Measurements from ENCODE around the gene TMEM18. TPM values are rescaled to one million over a fixed set of nuclear protein-coding genes. Genes with fewer than 3 reads are reported as not detected.

The TMEM18 gene
- total and polyA plus RNA-seq, 2 of the 13 experiments (the other 11 are each of a cell fraction or from before 2014, with no cell fraction given), result 45.9 to 49.4 TPM

DNA sequence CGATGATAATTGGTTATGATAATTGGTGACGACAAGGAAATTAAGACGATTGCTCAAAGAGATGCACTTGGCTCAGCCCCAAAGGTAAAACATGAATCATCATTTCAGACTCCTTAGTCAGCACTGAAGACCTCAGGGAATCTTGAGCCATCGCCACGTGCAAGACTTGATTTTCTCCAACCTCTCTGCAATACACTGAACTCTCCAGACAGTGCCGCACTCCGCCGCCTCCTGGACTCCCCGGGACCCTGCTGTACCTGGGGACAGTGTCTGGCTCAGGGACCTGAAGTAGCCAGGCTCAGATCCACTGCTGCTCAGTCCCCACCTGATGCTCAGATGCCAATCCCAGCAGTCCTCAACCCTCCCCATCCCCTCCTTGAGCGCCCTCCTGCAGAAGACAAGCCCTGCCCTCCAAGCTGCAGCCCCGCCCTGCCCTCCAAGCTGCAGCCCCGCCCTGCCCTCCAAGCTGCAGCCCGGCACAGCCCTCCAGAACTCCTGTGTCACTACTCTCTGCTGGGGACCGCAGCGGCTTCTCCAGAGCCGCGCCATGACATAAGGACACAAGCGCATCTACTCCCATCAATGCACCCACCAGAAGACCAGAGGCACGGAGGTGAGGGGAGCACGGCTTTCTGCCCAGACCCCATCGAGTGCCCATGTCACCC, 1.1 kb downstream of the TMEM18 start (continued):
- no peak for TF ChIP-seq ZBTB34 (CRISPR knock-in tag; IDR thresholded peaks at IDR 0.05)
- 0 out of 2 replicates have a peak, but pooled peaks have one; percentile 29 for TF ChIP-seq ZNF543 (CRISPR knock-in tag; IDR thresholded peaks at IDR 0.05)
- TF ChIP-seq ZEB1 (IDR thresholded peaks at IDR 0.05; ENCODE audit: insufficient replicate concordance, low read depth), result no peak
- 0 out of 2 replicates have a peak, but pooled peaks have one; percentile 1 for TF ChIP-seq CEBPG (CRISPR knock-in tag; IDR thresholded peaks at IDR 0.05)
- TF ChIP-seq TBX3 (IDR thresholded peaks at IDR 0.05; ENCODE audit: borderline replicate concordance), result no peak
- no peak for TF ChIP-seq ZNF230 (CRISPR knock-in tag; IDR thresholded peaks at IDR 0.05)
- TF ChIP-seq ZNF564 (CRISPR knock-in tag; IDR thresholded peaks at IDR 0.05), result no peak
- no peak for TF ChIP-seq GFI1 (CRISPR knock-in tag; IDR thresholded peaks at IDR 0.05; ENCODE audit: borderline replicate concordance)
- no peak for TF ChIP-seq RELA (CRISPR knock-in tag; IDR thresholded peaks at IDR 0.05)
- no peak for TF ChIP-seq ZNF616 (CRISPR knock-in tag; IDR thresholded peaks at IDR 0.05; ENCODE audit: low read depth)
- TF ChIP-seq ZNF589 (CRISPR knock-in tag; conservative IDR thresholded peaks at IDR 0.05), result no peak
- TF ChIP-seq FOXA3 (CRISPR knock-in tag; IDR thresholded peaks at IDR 0.05), result no peak
- no peak for TF ChIP-seq ZFP36L1 (CRISPR knock-in tag; IDR thresholded peaks at IDR 0.05)
- no peak for TF ChIP-seq E2F5 (CRISPR knock-in tag; conservative IDR thresholded peaks at IDR 0.05)
- TF ChIP-seq TEAD3 (CRISPR knock-in tag; optimal IDR thresholded peaks at IDR 0.05; ENCODE audit: borderline replicate concordance), result no peak
- TF ChIP-seq ZNF136 (CRISPR knock-in tag; IDR thresholded peaks at IDR 0.05; ENCODE audit: low read depth), result 0 out of 2 replicates have a peak, but pooled peaks have one; percentile 37
- no peak for TF ChIP-seq ZNF383 (CRISPR knock-in tag; IDR thresholded peaks at IDR 0.05; ENCODE audit: borderline replicate concordance)
- no peak for TF ChIP-seq MXD4 (CRISPR knock-in tag; IDR thresholded peaks at IDR 0.05)
- no peak for TF ChIP-seq U2AF1 (optimal IDR thresholded peaks at IDR 0.05; ENCODE audit: low read depth, low read length)
- TF ChIP-seq ZFP82 (CRISPR knock-in tag; IDR thresholded peaks at IDR 0.05; ENCODE audit: borderline replicate concordance), result no peak
- no peak for TF ChIP-seq ZNF605 (CRISPR knock-in tag; IDR thresholded peaks at IDR 0.05)
- no peak for TF ChIP-seq ATF7 (IDR thresholded peaks at IDR 0.05)
- 0 out of 2 replicates have a peak, but pooled peaks have one; percentile 42 for TF ChIP-seq ATF7 (CRISPR knock-in tag; IDR thresholded peaks at IDR 0.05)
- no peak for TF ChIP-seq FLYWCH1 (CRISPR knock-in tag; IDR thresholded peaks at IDR 0.05)
- TF ChIP-seq ZSCAN29 (CRISPR knock-in tag; conservative IDR thresholded peaks at IDR 0.05), result no peak
- TF ChIP-seq PHF21A (CRISPR knock-in tag; IDR thresholded peaks at IDR 0.05), result no peak
- no peak for TF ChIP-seq ZSCAN31 (CRISPR knock-in tag; IDR thresholded peaks at IDR 0.05; ENCODE audit: low read depth)
- no peak for TF ChIP-seq MNT (IDR thresholded peaks at IDR 0.05)
- TF ChIP-seq, protein P1, sequence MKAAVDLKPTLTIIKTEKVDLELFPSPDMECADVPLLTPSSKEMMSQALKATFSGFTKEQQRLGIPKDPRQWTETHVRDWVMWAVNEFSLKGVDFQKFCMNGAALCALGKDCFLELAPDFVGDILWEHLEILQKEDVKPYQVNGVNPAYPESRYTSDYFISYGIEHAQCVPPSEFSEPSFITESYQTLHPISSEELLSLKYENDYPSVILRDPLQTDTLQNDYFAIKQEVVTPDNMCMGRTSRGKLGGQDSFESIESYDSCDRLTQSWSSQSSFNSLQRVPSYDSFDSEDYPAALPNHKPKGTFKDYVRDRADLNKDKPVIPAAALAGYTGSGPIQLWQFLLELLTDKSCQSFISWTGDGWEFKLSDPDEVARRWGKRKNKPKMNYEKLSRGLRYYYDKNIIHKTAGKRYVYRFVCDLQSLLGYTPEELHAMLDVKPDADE (CRISPR knock-in tag; IDR thresholded peaks at IDR 0.05), result no peak

Data from HepG2 (cell line).